ENCODE data around the gene BRINP3.

The BRINP3 gene

DNA sequence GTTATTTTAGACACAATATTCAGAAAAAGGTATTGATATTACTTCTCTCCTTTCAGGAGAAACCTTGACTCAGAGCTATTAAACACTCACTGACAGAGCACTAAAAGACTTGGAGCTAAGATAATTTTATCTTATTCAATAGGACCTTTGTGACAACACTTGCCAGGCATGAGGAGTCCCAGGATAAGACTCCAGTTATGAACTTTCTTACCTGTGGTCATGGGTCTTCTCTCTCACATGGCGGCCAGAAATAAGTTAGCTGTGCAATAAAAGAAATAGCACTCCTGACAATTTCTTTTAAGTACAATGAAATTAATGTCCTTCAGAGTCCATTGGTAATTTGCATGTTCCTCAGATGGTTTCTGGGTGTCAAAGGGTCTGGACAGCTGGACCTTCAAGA lies 382.1 kb downstream of the BRINP3 start:
- DNase-seq, result no peak

DNA sequence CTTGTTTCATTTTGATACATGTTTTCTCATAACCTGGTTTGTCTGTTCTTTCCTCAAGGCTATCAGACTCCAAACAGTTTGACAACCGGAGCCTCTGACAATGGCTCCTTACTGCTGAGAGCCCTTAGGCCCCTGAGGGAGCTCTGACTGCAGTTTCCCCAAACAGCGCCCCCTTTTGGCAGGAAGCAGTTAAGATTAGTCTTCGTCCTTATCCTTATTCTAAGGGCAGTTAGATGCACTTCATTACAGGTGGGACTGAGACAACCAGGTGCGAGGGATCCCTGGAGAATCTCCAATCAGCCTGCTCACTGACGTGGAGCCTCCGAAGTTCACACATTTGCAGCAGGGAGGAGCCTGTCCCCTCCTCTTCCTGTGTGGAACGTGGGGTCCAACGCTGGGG lies 393.1 kb downstream of the BRINP3 start:
- DNase-seq, result peak; percentile 3

DNA sequence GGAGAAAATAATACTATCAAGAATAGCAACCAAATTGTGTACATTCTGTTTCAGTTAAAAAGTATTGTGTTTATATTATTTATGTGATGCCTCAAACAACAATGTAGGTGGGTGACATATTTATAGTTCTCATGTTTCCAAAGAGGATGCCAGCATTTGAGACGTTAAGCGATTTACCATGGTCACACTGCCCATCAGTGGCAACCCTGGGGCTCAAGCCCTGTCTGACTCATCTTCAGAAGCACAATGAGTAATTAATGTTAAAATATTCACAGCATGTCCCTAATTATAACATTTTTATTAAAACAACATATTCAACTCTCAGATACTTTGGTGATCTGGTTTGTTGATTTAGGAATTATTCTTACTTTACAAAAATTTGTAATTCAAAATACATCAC lies 409.4 kb downstream of the BRINP3 start:
- DNase-seq, result no peak

DNA sequence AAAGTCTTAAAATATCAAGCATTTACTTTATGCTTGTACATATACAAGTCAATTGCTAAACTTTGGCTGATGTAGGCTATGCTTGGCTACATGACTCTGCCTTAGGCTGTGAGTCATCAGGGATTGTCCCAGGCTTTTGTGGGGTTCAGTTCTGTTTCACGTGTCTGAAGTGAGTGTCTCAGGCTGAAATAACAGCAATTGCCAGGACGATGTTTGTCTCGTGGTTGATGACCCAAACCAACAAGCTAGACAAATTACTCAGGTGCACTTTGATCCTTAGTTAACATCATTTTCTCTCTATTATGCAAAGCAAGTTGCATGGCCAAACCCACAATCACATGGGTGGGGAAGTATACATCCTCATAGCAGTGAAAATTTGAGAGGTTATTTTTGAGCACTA lies 410.1 kb downstream of the BRINP3 start:
- DNase-seq, result no peak

- no peak for DNase-seq
Measured at GRCh38 chr1:190066011-190066410, 411.7 kb downstream of the BRINP3 start.

DNA sequence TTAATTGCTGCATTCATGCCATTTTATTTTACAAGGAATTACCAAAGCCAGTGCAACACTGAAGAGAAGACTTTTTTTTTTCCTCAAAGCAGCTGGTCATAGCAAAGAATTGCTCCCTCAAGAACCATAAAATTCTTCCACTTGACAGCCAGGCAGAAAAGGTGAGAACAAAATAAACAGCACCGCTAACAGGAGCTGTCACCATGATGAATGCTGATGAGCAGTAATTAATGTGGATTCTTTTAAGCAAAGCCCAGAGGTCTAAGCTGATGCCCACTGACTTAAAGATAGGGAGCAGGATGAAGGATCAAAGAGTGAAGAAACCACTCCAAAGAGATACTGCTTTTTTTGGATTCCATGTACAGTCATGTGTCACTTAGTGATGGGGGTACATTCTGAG lies 428.4 kb downstream of the BRINP3 start:
- DNase-seq, result peak; percentile 4
